Suprapubic skin (tissue), 4 donors: ENCODE measurements around the gene BRD3OS. TPM values are rescaled to one million over a fixed set of nuclear protein-coding genes. Genes with fewer than 3 reads are reported as not detected.

Experiments
- DNase-seq, 2 donors: peaks; one replicate each; pipeline ENCODE4 v3.0.0-alpha.2; 2019; ENCODE audit warnings: low spot score in 2 of 2
- H3K27ac ChIP-seq: fragments of 200-600 bp; sonication (generic); one replicate; pipeline ENCODE4 v1.5.1; 2019
- H3K27me3 ChIP-seq: fragments of 200-600 bp; sonication (generic); one replicate; pipeline ENCODE4 v1.5.1; 2019
- H3K36me3 ChIP-seq: fragments of 200-600 bp; sonication (generic); one replicate; pipeline ENCODE4 v1.5.1; 2019
- H3K4me1 ChIP-seq: fragments of 200-600 bp; sonication (generic); one replicate; pipeline ENCODE4 v1.5.1; 2019
- H3K4me3 ChIP-seq: fragments of 200-600 bp; sonication (generic); one replicate; pipeline ENCODE4 v1.5.1; 2019; ENCODE audit warnings: mild to moderate bottlenecking
- H3K9me3 ChIP-seq: fragments of 200-600 bp; sonication (generic); one replicate; pipeline ENCODE4 v1.5.1; 2019
- CTCF ChIP-seq, 2 donors: fragments of 200-600 bp in 1 of 2; fragments of 450-650 bp in 1 of 2; sonication (generic) in 1 of 2; IDR thresholded peaks; one replicate each; pipeline ENCODE4 v1.5.1; 2016 to 2019; ENCODE audit warnings: antibody characterized with exemption in 2 of 2, mild to moderate bottlenecking in 1 of 2, moderate library complexity in 1 of 2
- EP300 ChIP-seq: sonication (generic); formaldehyde crosslinking; IDR thresholded peaks from one replicate; pipeline ENCODE4 v1.6.1; 2017; ENCODE audit warnings: antibody characterized with exemption
- POLR2A ChIP-seq, 2 donors: fragments of 450-650 bp; IDR thresholded peaks; one replicate each; pipeline ENCODE4 v1.6.1; 2017; ENCODE audit warnings: antibody characterized with exemption in 2 of 2, mild to moderate bottlenecking in 2 of 2, moderate library complexity in 2 of 2
- POLR2AphosphoS5 ChIP-seq, 3 donors: sonication (generic); formaldehyde crosslinking; IDR thresholded peaks; one replicate each; pipeline ENCODE4 v1.6.1; 2017; ENCODE audit warnings: antibody characterized with exemption in 3 of 3
- WGBS: methylation state at CpG from one replicate; pipeline ENCODE4 v1.1.5; 2018; 5-methylcytosine and 5-hydroxymethylcytosine counted together
- total RNA-seq, 4 donors: library from RNA; depleted of rRNA; stranded (reverse); fragments of >200 nt; gene quantifications; one replicate each; pipeline ENCODE4 v1.1.0, GENCODE V29; 2016

BRD3OS gene
- total RNA-seq, 4 donors from 2014 or later = 6.2 to 10.4 (median 9.5) TPM

DNA sequence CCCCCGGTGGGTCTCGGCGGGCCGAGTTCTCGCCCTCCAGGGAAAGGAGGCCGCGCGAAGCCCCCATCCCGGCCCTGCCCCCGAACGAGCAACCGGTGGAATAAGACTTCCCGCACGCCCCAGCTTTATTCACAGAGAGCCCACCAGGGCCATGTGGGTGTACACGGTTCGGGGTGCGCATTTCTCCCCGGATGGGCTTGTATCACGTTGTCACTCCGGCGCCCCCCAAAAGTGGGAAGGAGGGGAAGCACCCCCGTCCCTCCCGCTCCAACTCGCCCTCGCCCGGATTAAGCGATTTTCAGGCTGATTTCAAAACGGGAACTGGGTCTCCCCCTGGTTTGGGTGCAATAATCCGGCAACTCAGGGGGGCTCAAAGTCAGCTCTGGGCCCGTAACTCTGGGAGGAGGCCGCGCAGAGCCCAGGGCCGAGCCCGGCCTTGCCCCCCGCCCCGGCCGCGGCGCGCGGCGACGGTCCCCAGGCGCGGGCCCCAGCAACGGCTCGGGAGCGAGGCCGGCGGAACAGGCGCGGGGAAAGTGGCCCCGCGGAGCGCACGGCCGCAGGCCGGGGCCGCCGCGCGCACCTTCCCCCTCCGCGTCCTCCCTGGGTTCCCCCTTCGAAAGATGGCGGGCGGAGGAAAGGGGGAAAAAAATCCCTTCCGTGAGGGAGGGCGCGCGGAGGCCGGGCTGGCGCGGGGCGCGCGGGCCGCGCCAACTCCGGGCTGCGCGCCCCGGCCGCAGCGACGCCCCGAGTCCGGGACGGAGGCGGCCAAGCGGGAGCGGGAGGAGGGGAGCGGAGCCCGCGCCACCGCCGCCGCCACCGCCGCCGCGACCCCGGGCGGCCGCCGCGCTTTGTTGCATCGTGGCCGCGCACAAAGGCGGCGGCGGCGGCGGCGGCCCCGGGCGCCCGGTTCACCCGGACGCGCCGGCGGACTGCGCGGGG lies 41.9 kb downstream of the BRD3OS start:
- 0% methylated on average over 2 of the region's 126 CpGs for WGBS
- H3K4me1 ChIP-seq = peaks cover 53% of the 10 kb centered on the region
- H3K9me3 ChIP-seq = no peaks in the 10 kb centered on the region
- DNase-seq = peak; percentile 75 to 79
- peak overlapping the region; percentile 82 for H3K27ac ChIP-seq
- H3K36me3 ChIP-seq = no peaks in the 10 kb centered on the region
- TF ChIP-seq EP300 (no peak), POLR2AphosphoS5 (IDR thresholded peaks at IDR 0.05) (no peak), POLR2A (IDR thresholded peaks at IDR 0.05) (no peak), CTCF (IDR thresholded peaks at IDR 0.05) (no peak)
- H3K27me3 ChIP-seq = no peaks in the 10 kb centered on the region
- peak overlapping the region; percentile 91 for H3K4me3 ChIP-seq

GRCh38 chr9:134067904-134068743 lies 42.8 kb downstream of the BRD3OS start, which contains the start of gene BRD3:
TSS of gene BRD3 (minus strand) at chr9:134068026. CDS start at chr9:134053477, 14,549 bp downstream.
- TF ChIP-seq EP300 = no peak
- TF ChIP-seq POLR2A (IDR thresholded peaks at IDR 0.05) = peak in 1 of 2 donors; percentile 21
- no peak for TF ChIP-seq POLR2AphosphoS5 (IDR thresholded peaks at IDR 0.05)
- TF ChIP-seq CTCF (IDR thresholded peaks at IDR 0.05) = no peak
- DNase-seq = peak; percentile 84 to 85
- H3K36me3 ChIP-seq = no peaks in the 10 kb centered on the region
- no peaks in the 10 kb centered on the region for H3K9me3 ChIP-seq
- H3K27ac ChIP-seq = peak within 1 kb of the TSS; percentile 99
- WGBS = no CpG with 5 or more reads among the region's 131 CpGs
- peaks cover 44% of the 10 kb centered on the region for H3K4me1 ChIP-seq
- H3K27me3 ChIP-seq = no peaks in the 10 kb centered on the region
- peak within 1 kb of the TSS; percentile 91 for H3K4me3 ChIP-seq

DNA sequence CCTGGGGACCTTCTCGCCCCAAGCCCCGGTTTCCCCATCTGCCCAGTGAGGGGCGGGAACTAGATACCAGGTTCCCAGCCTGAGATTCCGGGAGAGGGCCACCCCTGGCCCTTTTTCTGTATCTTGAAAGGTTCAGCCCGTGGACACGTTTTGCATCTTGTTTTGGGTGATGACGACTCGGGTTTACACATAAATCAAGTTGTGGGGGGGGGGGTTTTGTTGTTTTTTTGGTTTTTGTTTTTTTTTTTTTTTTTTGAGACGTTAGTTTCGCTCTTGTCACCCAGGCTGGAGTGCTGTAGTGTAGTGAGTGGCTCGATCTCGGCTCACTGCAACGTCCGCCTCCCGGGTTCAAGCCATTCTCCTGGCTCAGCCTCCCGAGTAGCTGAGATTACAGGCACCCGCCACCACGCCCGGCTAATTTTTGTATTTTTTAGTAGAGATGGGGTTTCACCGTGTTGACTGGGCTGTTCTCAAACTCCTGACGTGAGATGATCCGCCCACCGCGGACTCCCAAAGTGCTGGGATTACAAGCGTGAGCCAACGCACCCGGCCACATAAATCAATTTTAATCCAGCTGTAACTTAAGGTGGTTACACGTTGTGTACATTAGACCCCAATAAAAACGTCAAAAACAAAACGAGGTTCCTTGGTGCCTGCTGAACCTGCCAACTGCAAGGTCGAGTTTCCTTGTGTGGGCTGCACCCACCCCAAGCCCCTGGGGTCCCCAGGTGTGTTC lies 43.6 kb downstream of the BRD3OS start:
- Histone ChIP-seq H3K36me3 (no peaks in the 10 kb centered on the region), H3K4me1 (peaks cover 36% of the 10 kb centered on the region), H3K27ac (peak overlapping the region; percentile 99), H3K27me3 (no peaks in the 10 kb centered on the region), H3K4me3 (peak overlapping the region; percentile 91), H3K9me3 (no peaks in the 10 kb centered on the region)
- no peak for TF ChIP-seq CTCF (IDR thresholded peaks at IDR 0.05)
- TF ChIP-seq POLR2AphosphoS5 (IDR thresholded peaks at IDR 0.05) = peak in 1 of 3 donors; percentile 16
- TF ChIP-seq EP300 = no peak
- peak in 1 of 2 donors; percentile 3 for TF ChIP-seq POLR2A (IDR thresholded peaks at IDR 0.05)
- WGBS = 10% methylated on average over 28 of the region's 31 CpGs
- peak in 1 of 2 donors; percentile 56 for DNase-seq

GRCh38 chr9:134069480-134070399 lies 44.5 kb downstream of the BRD3OS start:
- TF ChIP-seq POLR2A (IDR thresholded peaks at IDR 0.05) (no peak), POLR2AphosphoS5 (IDR thresholded peaks at IDR 0.05) (no peak), CTCF (IDR thresholded peaks at IDR 0.05) (no peak), EP300 (no peak)
- peak in 1 of 2 donors; percentile 59 for DNase-seq
- peaks cover 30% of the 10 kb centered on the region for H3K4me1 ChIP-seq
- peak overlapping the region; percentile 91 for H3K4me3 ChIP-seq
- H3K27me3 ChIP-seq = no peaks in the 10 kb centered on the region
- H3K9me3 ChIP-seq = no peaks in the 10 kb centered on the region
- no peaks in the 10 kb centered on the region for H3K36me3 ChIP-seq
- no peak overlapping the region for H3K27ac ChIP-seq
- WGBS = 82% methylated on average over 12 of the region's 12 CpGs
